Lower leg skin (tissue), 3 donors: ENCODE measurements around the gene UGT1A1.

Experiments
- POLR2A ChIP-seq, 2 donors: fragments of 450-650 bp; IDR thresholded peaks; one replicate each; pipeline ENCODE4 v1.6.1; 2016 to 2017; ENCODE audit warnings: antibody characterized with exemption in 2 of 2, mild to moderate bottlenecking in 1 of 2, moderate library complexity in 1 of 2
- TF ChIP-seq, protein P1 (sequence below), 3 donors: fragments of 450-650 bp; IDR thresholded peaks; one replicate each; pipeline ENCODE4 v1.5.1; 2016; ENCODE audit warnings: antibody characterized with exemption in 3 of 3, mild to moderate bottlenecking in 3 of 3, moderate library complexity in 2 of 3

DNA sequence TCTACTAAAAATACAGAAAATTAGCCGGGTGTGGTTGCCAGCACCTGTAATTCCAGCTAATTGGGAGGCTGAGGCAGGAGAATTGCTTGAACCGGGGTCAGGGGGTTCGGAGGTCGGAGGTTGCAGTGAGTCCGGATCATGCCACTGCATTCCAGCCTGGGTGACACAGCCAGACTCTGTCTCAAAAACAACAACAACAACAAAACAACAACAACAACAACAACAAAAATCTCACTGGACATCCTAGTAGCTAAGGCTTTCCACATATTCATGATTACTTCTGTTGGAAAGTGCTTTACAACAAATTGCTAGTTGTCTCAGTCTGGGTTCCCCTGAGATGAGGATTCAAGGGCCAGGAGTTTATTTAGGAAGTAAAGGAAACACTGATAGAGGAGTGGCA is 13.8 kb downstream of the UGT1A1 start:
- TF ChIP-seq, protein P1, sequence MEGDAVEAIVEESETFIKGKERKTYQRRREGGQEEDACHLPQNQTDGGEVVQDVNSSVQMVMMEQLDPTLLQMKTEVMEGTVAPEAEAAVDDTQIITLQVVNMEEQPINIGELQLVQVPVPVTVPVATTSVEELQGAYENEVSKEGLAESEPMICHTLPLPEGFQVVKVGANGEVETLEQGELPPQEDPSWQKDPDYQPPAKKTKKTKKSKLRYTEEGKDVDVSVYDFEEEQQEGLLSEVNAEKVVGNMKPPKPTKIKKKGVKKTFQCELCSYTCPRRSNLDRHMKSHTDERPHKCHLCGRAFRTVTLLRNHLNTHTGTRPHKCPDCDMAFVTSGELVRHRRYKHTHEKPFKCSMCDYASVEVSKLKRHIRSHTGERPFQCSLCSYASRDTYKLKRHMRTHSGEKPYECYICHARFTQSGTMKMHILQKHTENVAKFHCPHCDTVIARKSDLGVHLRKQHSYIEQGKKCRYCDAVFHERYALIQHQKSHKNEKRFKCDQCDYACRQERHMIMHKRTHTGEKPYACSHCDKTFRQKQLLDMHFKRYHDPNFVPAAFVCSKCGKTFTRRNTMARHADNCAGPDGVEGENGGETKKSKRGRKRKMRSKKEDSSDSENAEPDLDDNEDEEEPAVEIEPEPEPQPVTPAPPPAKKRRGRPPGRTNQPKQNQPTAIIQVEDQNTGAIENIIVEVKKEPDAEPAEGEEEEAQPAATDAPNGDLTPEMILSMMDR (IDR thresholded peaks at IDR 0.05) = no peak
- no peak for TF ChIP-seq POLR2A (IDR thresholded peaks at IDR 0.05)
